ENCODE data around the gene HPCA.

HPCA gene

GRCh38 chr1:32889731-32890278, 3.5 kb downstream of the HPCA start:
- TF ChIP-seq POLR2A (IDR thresholded peaks at IDR 0.05; ENCODE audit: low read length) = no peak
- no peak for DNase-seq

DNA sequence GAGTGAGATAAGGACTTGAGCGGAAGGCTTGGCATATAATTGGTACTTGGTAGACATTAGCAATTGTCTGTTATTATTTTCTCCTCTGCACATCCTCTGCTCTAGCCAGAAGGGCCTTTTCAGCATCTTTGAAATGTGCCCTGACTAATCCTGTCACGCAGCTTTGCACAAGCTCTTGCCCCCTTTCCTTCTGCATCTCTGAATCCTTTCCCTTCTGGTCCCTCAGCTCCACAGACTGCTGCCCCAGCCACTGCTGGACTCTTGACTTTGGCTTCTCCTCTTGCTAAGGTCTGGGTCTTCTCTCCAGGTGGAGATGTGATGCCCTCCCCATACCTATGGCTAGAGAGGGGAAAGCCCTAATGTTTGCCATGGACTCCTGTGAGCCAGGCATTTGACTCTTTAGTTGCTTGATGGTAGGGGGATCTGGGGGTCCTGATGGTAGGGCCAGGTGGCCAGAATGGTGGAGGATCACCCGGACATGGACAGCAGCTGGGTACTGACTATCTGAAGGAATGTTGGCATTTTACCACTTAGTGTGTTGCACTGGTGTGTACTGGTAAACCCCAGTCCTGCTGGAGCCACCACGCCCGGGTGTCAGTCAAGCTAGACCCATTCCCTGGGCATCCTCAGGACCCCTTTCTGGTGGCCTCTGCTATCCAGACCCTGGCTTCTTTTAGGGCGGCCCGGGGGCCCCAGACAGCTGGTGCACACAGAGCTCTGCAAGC, 4.4 kb downstream of the HPCA start:
- no peak for DNase-seq
- no peak for TF ChIP-seq POLR2A (IDR thresholded peaks at IDR 0.05; ENCODE audit: low read length)

DNA sequence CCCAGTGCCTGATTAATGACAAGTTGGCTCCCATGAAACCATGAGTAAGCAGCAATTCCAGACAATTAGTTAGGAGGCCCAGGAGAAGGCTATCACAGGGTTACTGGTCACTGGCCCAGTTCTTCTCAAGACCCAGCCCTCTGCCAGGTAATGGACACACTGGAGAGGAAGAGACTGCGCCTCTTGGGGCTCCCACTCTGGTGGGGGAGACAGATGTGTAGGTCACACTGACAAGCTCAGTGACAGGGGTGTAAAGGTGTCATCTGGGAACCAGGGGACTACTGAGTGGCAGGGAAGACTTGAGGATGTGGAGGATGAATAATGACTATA, 4.9 kb downstream of the HPCA start:
- TF ChIP-seq GATA1 (IDR thresholded peaks at IDR 0.05; ENCODE audit: low read depth, low read length) (no peak), POLR2A (IDR thresholded peaks at IDR 0.05; ENCODE audit: low read length) (no peak)
- no peak for DNase-seq

- no peak for DNase-seq
- no peak for TF ChIP-seq POLR2A (IDR thresholded peaks at IDR 0.05; ENCODE audit: low read length)
- no peak for TF ChIP-seq GATA1 (IDR thresholded peaks at IDR 0.05; ENCODE audit: low read depth, low read length)
Observed at GRCh38 chr1:32891630-32892029, 5.3 kb downstream of the HPCA start.

- TF ChIP-seq GATA1 (IDR thresholded peaks at IDR 0.05; ENCODE audit: low read depth, low read length) = no peak
- no peak for TF ChIP-seq POLR2A (IDR thresholded peaks at IDR 0.05; ENCODE audit: low read length)
- peak; percentile 54 to 61 for DNase-seq
Observed at GRCh38 chr1:32892368-32893197, 6.3 kb downstream of the HPCA start.

GRCh38 chr1:32893198-32894018, 7.1 kb downstream of the HPCA start:
- TF ChIP-seq GATA1 (IDR thresholded peaks at IDR 0.05; ENCODE audit: low read depth, low read length) (no peak), POLR2A (IDR thresholded peaks at IDR 0.05; ENCODE audit: low read length) (no peak)

GRCh38 chr1:32894019-32894600, 7.8 kb downstream of the HPCA start:
- DNase-seq = no peak
- TF ChIP-seq GATA1 (IDR thresholded peaks at IDR 0.05; ENCODE audit: low read depth, low read length) = no peak
- TF ChIP-seq POLR2A (IDR thresholded peaks at IDR 0.05; ENCODE audit: low read length) = no peak

More at GRCh38 chr1:32893198-32894018, 7.1 kb downstream of the HPCA start:
- DNase-seq = peak in 1 of 2 experiments; percentile 17

- no peak for DNase-seq
- no peak for TF ChIP-seq POLR2A (IDR thresholded peaks at IDR 0.05; ENCODE audit: low read length)
- no peak for TF ChIP-seq GATA1 (IDR thresholded peaks at IDR 0.05; ENCODE audit: low read depth, low read length)
Observed at GRCh38 chr1:32894681-32895080, 8.4 kb downstream of the HPCA start.

DNA sequence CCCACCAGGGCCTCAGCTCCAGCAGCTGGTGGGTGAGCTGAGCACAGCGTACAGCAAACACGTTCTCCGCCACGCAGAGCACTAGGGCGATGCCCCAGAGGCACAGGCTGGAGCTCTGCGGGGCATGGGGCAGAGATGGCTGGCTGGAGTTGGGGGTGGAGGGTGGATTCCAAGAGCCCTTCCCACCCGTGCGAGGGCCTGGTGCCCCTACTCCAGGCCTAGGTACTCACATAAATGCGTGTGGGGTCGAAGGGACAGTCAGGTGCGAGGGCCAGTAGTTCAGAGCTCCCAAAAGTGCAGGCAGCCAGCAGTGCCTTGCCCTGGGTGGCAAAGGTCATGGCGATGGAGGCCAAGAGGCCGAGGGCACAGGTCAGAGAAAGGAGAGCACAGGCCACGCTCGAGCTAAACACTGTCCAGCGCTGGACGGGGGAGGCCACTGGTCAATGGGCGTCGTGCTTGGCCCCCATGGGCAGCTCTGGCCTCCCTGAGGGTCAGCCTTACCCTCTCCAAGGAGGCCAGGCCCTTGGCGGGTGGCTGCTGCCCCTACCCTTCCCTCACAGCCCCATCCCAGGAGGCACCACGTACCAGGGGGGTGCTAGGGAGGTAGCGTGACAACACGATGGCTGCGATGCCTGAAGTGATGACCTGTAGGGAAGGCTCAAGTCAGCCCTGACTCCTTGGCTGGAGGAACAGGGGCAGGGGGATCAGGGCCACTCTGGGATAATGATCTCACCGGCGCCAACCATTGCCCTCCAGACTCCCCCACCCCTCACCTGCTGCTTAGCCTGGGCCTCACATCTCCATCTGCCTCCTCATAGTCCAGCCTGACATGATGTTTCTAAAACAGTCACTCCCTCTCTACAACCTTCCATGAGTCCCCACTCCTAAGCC, 9.3 kb downstream of the HPCA start:
- DNase-seq = no peak
- TF ChIP-seq GATA1 (IDR thresholded peaks at IDR 0.05; ENCODE audit: low read depth, low read length) (no peak), POLR2A (IDR thresholded peaks at IDR 0.05; ENCODE audit: low read length) (no peak)

DNA sequence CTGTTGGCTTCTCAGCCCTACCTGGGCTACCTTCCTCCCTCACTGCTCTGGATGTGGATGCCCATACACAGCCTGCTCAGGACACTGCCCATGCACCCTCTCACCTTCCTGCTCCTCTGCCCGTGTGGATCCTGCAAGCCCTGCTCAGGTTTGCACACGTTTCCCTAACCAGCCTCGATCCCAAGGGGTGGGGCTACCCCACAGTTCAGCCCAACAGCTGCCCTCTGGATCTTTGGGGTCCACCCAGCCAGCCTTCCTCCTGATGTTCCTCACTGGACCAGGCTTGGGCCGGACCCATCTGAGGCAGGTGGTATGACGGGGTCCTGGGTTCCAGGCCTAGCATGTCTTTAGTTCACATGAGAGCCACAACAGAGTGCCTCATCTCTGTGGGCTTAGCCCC, 10.2 kb downstream of the HPCA start:
- TF ChIP-seq GATA1 (IDR thresholded peaks at IDR 0.05; ENCODE audit: low read depth, low read length) = no peak
- no peak for TF ChIP-seq POLR2A (IDR thresholded peaks at IDR 0.05; ENCODE audit: low read length)
- no peak for DNase-seq

- DNase-seq = no peak
- TF ChIP-seq POLR2A (IDR thresholded peaks at IDR 0.05; ENCODE audit: low read length) (no peak), GATA1 (IDR thresholded peaks at IDR 0.05; ENCODE audit: low read depth, low read length) (no peak)
Observed at GRCh38 chr1:32897082-32898049, 11.1 kb downstream of the HPCA start.

- TF ChIP-seq POLR2A (IDR thresholded peaks at IDR 0.05; ENCODE audit: low read length) (no peak), GATA1 (IDR thresholded peaks at IDR 0.05; ENCODE audit: low read depth, low read length) (no peak)
- no peak for DNase-seq
Observed at GRCh38 chr1:32898056-32898455, 11.8 kb downstream of the HPCA start.

Measured in erythroblast (primary cell).